ENCODE results near the gene DGCR8. TPM values are rescaled to one million over a fixed set of nuclear protein-coding genes. Genes with fewer than 3 reads are reported as not detected.

Gene DGCR8
- polyA plus RNA-seq, 1 experiment, result 21.3 TPM

GRCh38 chr22:20087319-20088262 lies 7.5 kb downstream of the DGCR8 start:
- no peak for DNase-seq (ENCODE audit: low read depth)
- Histone ChIP-seq H3K36me3 (ENCODE audit: control insufficient read depth, insufficient read depth, low read length) (peaks cover 47% of the 10 kb centered on the region), H3K27me3 (ENCODE audit: control insufficient read depth, insufficient read depth, low read length) (no peaks in the 10 kb centered on the region), H3K4me3 (ENCODE audit: low read depth, low read length) (no peak overlapping the region)
- no peak for TF ChIP-seq CTCF (IDR thresholded peaks at IDR 0.05; ENCODE audit: insufficient read depth, low read depth, low read length)
- ChIA-PET POLR2A (no interaction called here), CTCF (interaction anchor here (1.2 kb wide), 1 partner anchor 18 kb away, joined by 3 read pairs; no protein-coding TSS in a partner anchor)

GRCh38 chr22:20088263-20088648 lies 8.2 kb downstream of the DGCR8 start:
- Histone ChIP-seq H3K4me3 (ENCODE audit: low read depth, low read length) (no peak overlapping the region), H3K27me3 (ENCODE audit: control insufficient read depth, insufficient read depth, low read length) (no peaks in the 10 kb centered on the region), H3K36me3 (ENCODE audit: control insufficient read depth, insufficient read depth, low read length) (peaks cover 48% of the 10 kb centered on the region)
- DNase-seq (ENCODE audit: low read depth), result no peak
- CTCF ChIA-PET, result no interaction called here
- no peak for TF ChIP-seq CTCF (IDR thresholded peaks at IDR 0.05; ENCODE audit: insufficient read depth, low read depth, low read length)
- POLR2A ChIA-PET, result no interaction called here

GRCh38 chr22:20089226-20089976 lies 9.4 kb downstream of the DGCR8 start:
- no peak for TF ChIP-seq CTCF (IDR thresholded peaks at IDR 0.05; ENCODE audit: insufficient read depth, low read depth, low read length)
- ChIA-PET CTCF (interaction anchor here (0.6 kb wide), 1 partner anchor 233 kb away, joined by 5 read pairs; no protein-coding TSS in a partner anchor), POLR2A (no interaction called here)
- DNase-seq (ENCODE audit: low read depth), result no peak
- H3K27me3 ChIP-seq (ENCODE audit: control insufficient read depth, insufficient read depth, low read length), result no peaks in the 10 kb centered on the region
- no peak overlapping the region for H3K4me3 ChIP-seq (ENCODE audit: low read depth, low read length)
- peaks cover 59% of the 10 kb centered on the region for H3K36me3 ChIP-seq (ENCODE audit: control insufficient read depth, insufficient read depth, low read length)

- H3K36me3 ChIP-seq (ENCODE audit: control insufficient read depth, insufficient read depth, low read length), result peaks cover 62% of the 10 kb centered on the region
- TF ChIP-seq CTCF (IDR thresholded peaks at IDR 0.05; ENCODE audit: insufficient read depth, low read depth, low read length), result no peak
- no peak for DNase-seq (ENCODE audit: low read depth)
- CTCF ChIA-PET, result no interaction called here
- H3K4me3 ChIP-seq (ENCODE audit: low read depth, low read length), result no peak overlapping the region
- H3K27me3 ChIP-seq (ENCODE audit: control insufficient read depth, insufficient read depth, low read length), result no peaks in the 10 kb centered on the region
- POLR2A ChIA-PET, result no interaction called here
These were observed 10.1 kb downstream of the DGCR8 start for GRCh38 chr22:20089977-20090729.

Measured in BJ (cell line).